Small intestine (tissue), 7 donors: Measurements from ENCODE around the gene SH2D3A. TPM values are rescaled to one million over a fixed set of nuclear protein-coding genes. Genes with fewer than 3 reads are reported as not detected.

Source experiments
- DNase-seq, 2 donors: peaks; one replicate each; pipeline versions ENCODE4 v3.0.0 to v3.0.0-alpha.2; 2013
- FAIRE-seq: peaks from 2 replicates; lab custom pipeline; 2012; peaks lifted over from hg19 to GRCh38; lab: Jason Lieb, UNC
- H3K27ac ChIP-seq, 3 donors: one replicate each; pipeline ENCODE4 v1.5.1; 2013; ENCODE audit warnings: low read length in 2 of 3, mild to moderate bottlenecking in 2 of 3, control low read depth in 1 of 3, inconsistent platforms in 1 of 3, low read depth in 1 of 3, moderate library complexity in 1 of 3
- H3K27me3 ChIP-seq, 3 donors: one replicate each; pipeline ENCODE4 v1.6.1; 2013; ENCODE audit warnings: low read length in 3 of 3, inconsistent platforms in 1 of 3; ENCODE audit not compliant: control insufficient read depth in 3 of 3, insufficient read depth in 3 of 3
- H3K36me3 ChIP-seq, 3 donors: one replicate each; pipeline ENCODE4 v1.6.1; 2013; ENCODE audit warnings: low read length in 3 of 3, inconsistent platforms in 1 of 3, low read depth in 1 of 3, mild to moderate bottlenecking in 1 of 3, moderate library complexity in 1 of 3; ENCODE audit not compliant: control insufficient read depth in 3 of 3, insufficient read depth in 2 of 3
- H3K4me1 ChIP-seq, 3 donors: one replicate each; pipeline ENCODE4 v1.6.1; 2013; ENCODE audit warnings: low read length in 2 of 3, inconsistent platforms in 1 of 3, low read depth in 1 of 3, mild to moderate bottlenecking in 1 of 3, moderate library complexity in 1 of 3; ENCODE audit not compliant: control insufficient read depth in 3 of 3, insufficient read depth in 2 of 3
- H3K4me3 ChIP-seq, 3 donors: one replicate each; pipeline ENCODE4 v1.5.1; 2013; ENCODE audit warnings: low read length in 3 of 3, control low read depth in 1 of 3, inconsistent platforms in 1 of 3, low read depth in 1 of 3, mild to moderate bottlenecking in 1 of 3, moderate library complexity in 1 of 3
- H3K9me3 ChIP-seq, 2 donors: one replicate each; pipeline ENCODE4 v1.6.1; 2013; ENCODE audit warnings: low read depth in 1 of 2, low read length in 1 of 2; ENCODE audit not compliant: control insufficient read depth in 2 of 2, insufficient read depth in 1 of 2
- WGBS, 3 donors: extraction: QIAGEN DNeasy Blood & Tissue Kit; methylation state at CpG; one replicate each; pipeline ENCODE4 v1.1.7; 2013; 5-methylcytosine and 5-hydroxymethylcytosine counted together
- polyA plus RNA-seq, 4 donors: library from polyadenylated mRNA; stranded (reverse) in 3 of 4; unstranded in 1 of 4; fragments of 200-250 nt in 3 of 4; fragments of 120-200 nt in 1 of 4; gene quantifications; one replicate each; pipeline versions ENCODE4 v1.2.1 to v1.2.3, GENCODE V29; 2013
- donor health status: healthy with polysubstance abuse.
- donor health status: control.
- donor health status: control.
- donor health status: Bipolar disorder and iron deficiency.
- donor health status: healthy.

The SH2D3A gene
- polyA plus RNA-seq, 4 donors, result 23.9 to 71.6 (median 42.1) TPM

DNA sequence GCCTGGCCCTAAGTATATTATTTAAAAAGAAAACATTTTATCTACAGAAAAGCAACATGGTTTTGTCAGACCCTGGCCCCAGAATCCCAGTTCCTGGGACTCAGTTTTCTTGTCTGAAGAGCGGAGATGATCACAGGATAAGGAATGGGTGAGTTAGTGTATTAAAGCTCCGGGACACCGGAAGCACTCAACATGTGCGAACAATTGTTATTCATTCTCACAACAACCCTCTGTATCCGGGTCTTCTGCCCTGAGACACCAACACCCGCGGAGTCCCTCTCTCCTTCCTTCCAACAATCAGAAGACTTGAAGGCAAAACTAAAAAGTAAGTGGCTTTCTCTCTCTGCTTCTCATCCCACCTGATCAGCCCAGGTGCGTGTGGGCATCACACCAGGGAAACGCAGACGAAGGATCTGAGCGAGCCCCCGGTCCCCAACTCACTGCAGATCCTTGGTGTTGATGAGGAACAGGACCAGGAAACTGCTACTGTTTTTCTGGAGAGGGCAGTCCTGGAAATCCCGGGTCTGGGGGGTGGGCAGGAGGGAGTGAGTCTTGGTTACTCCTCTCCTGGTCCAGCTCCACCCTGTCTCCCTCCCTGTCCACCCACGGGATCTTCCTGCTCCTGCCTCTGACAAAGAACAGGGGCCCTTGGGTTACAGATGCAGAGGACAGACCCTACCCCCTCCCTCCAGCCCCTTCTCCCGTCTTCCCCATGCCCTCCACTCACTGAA, 31.9 kb downstream of the SH2D3A start:
- peaks cover 0 to 20% (median 0%) of the 10 kb centered on the region in 3 donors for H3K4me1 ChIP-seq
- WGBS, 3 donors, result 71 to 84% (median 82%) methylated on average over 15 of the region's 15 CpGs
- H3K27me3 ChIP-seq, result no peaks in the 10 kb centered on the region
- FAIRE-seq, result no peak
- no peak for DNase-seq
- H3K9me3 ChIP-seq, result no peaks in the 10 kb centered on the region
- H3K4me3 ChIP-seq, result no peak overlapping the region
- H3K36me3 ChIP-seq, result peaks cover 0 to 43% (median 0%) of the 10 kb centered on the region in 3 donors
- peak overlapping the region in 2 of 3 donors; percentile 92 to 96 for H3K27ac ChIP-seq

DNA sequence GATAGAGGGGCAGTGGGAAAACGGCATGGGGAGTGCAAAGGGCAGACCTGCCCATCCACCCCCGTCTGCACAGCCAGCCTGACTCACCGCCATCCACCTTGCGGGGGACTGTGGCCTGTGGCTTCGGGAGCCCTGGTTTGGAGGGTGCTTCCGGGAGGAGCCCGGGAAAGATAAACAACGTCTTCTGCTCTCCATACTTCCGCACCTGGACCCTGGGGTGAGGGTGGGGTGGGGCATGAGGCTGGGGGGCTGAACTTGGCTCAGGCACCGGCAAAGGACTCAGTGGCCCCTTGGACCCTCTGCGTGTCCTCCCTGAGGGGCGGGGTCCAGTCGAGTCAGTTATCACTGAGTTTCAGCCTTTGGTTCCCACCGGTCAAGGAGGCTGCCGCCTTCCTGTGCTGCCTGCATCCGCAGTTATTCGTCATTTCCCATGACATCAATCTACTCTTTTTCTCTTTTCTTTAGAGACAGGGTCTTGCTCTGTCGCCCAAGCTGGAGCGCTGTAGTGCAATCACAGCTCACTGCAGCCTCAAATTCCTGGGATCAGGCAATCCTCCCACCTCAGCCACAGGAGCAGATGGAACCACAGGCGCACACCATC, 33.0 kb downstream of the SH2D3A start:
- Histone ChIP-seq H3K36me3 (peaks cover 0 to 46% (median 0%) of the 10 kb centered on the region in 3 donors), H3K9me3 (no peaks in the 10 kb centered on the region), H3K4me3 (no peak overlapping the region), H3K27me3 (no peaks in the 10 kb centered on the region), H3K27ac (no peak overlapping the region), H3K4me1 (peaks cover 0 to 24% (median 0%) of the 10 kb centered on the region in 3 donors)
- FAIRE-seq, result no peak
- peak in 1 of 2 donors; percentile 47 for DNase-seq
- WGBS, 3 donors, result 69 to 79% (median 72%) methylated on average over 20 of the region's 20 CpGs

- peaks cover 0 to 46% (median 0%) of the 10 kb centered on the region in 3 donors for H3K36me3 ChIP-seq
- H3K27me3 ChIP-seq, result no peaks in the 10 kb centered on the region
- DNase-seq (no peak), FAIRE-seq (no peak)
- peaks cover 0 to 17% (median 0%) of the 10 kb centered on the region in 3 donors for H3K4me1 ChIP-seq
- WGBS, 3 donors, result 93 to 94% (median 94%) methylated on average over 24 to 29 of the region's 29 CpGs
- H3K27ac ChIP-seq, result no peak overlapping the region
- H3K4me3 ChIP-seq, result no peak overlapping the region
- no peaks in the 10 kb centered on the region for H3K9me3 ChIP-seq
Observed at GRCh38 chr19:6733338-6734095, 33.7 kb downstream of the SH2D3A start.

- peaks cover 0 to 11% (median 0%) of the 10 kb centered on the region in 3 donors for H3K4me1 ChIP-seq
- FAIRE-seq, result no peak
- whole genome bisulfite sequencing, 3 donors, result 92 to 94% (median 93%) methylated on average over 18 to 21 of the region's 21 CpGs
Observed at GRCh38 chr19:6732803-6733337, 34.4 kb downstream of the SH2D3A start.

GRCh38 chr19:6731822-6732221, 35.4 kb downstream of the SH2D3A start:
- no peak for DNase-seq
- 89 to 95% (median 91%) methylated on average over 22 of the region's 22 CpGs for WGBS, 3 donors
- H3K27ac ChIP-seq, result no peak overlapping the region
- H3K9me3 ChIP-seq, result peaks cover 0 to 4% of the 10 kb centered on the region in 2 donors
- no peak overlapping the region for H3K4me3 ChIP-seq
- peaks cover 0 to 46% (median 0%) of the 10 kb centered on the region in 3 donors for H3K36me3 ChIP-seq
- no peak for FAIRE-seq
- H3K4me1 ChIP-seq, result peaks cover 0 to 9% (median 0%) of the 10 kb centered on the region in 3 donors
- H3K27me3 ChIP-seq, result no peaks in the 10 kb centered on the region

More at GRCh38 chr19:6732803-6733337, 34.4 kb downstream of the SH2D3A start:
- Histone ChIP-seq H3K4me3 (no peak overlapping the region), H3K27ac (no peak overlapping the region), H3K27me3 (no peaks in the 10 kb centered on the region), H3K9me3 (no peaks in the 10 kb centered on the region), H3K36me3 (peaks cover 0 to 46% (median 0%) of the 10 kb centered on the region in 3 donors)
- no peak for DNase-seq

- Histone ChIP-seq H3K4me1 (peaks cover 0 to 11% (median 0%) of the 10 kb centered on the region in 3 donors), H3K9me3 (peaks cover 0 to 4% of the 10 kb centered on the region in 2 donors), H3K4me3 (no peak overlapping the region), H3K36me3 (peaks cover 0 to 46% (median 0%) of the 10 kb centered on the region in 3 donors), H3K27me3 (no peaks in the 10 kb centered on the region), H3K27ac (peak overlapping the region in 2 of 3 donors; percentile 0 to 33)
- FAIRE-seq, result no peak
- WGBS, 3 donors, result 75 to 87% (median 83%) methylated on average over 22 to 30 of the region's 30 CpGs
- DNase-seq, result no peak
Observed at GRCh38 chr19:6730941-6731670, 36.1 kb downstream of the SH2D3A start.

DNA sequence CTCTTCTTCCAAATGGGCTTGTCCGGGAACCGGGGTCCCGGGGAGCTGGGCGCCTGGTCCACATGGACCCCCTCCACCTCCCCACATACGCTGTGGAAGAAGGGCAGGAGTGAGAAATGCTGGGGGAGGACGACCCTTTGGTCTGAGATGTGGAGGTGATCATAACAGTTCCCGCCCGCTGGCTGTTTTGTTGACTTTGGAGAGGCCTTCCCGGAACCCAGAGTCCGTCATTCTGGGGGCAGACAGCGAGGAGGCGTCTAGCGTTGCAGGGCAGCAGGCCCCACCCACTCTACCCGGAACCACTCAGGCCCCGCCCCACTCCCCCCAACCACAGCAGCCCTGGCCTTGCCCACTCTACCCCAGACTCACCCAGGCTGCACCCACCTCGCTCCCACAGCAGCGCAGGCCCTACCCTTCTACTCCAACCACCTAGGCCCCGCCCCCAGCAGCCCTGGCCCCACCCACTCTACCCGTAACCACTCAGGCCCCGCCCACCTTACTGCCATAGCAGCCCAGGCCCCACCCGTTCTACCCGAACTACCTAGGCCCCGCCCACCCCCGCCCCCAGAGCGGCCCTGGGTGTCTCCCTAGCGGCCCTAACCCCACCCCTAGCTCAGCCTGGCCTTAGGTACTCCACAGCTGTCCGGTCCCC, 37.0 kb downstream of the SH2D3A start:
- peak overlapping the region in 2 of 3 donors; percentile 43 to 55 for H3K4me3 ChIP-seq
- no peak for FAIRE-seq
- DNase-seq, result peak; percentile 88 to 92
- H3K27ac ChIP-seq, result peak overlapping the region; percentile 18 to 82 (median 66)
- H3K36me3 ChIP-seq, result peaks cover 0 to 42% (median 0%) of the 10 kb centered on the region in 3 donors
- no peaks in the 10 kb centered on the region for H3K27me3 ChIP-seq
- WGBS, 3 donors, result 14 to 50% (median 46%) methylated on average over 23 to 27 of the region's 27 CpGs
- peaks cover 0 to 4% of the 10 kb centered on the region in 2 donors for H3K9me3 ChIP-seq
- H3K4me1 ChIP-seq, result peaks cover under 1 to 14% (median 3%) of the 10 kb centered on the region in 3 donors
